Cardiac septum (tissue), 1 donor: ENCODE measurements around the gene SRL. TPM values are rescaled to one million over a fixed set of nuclear protein-coding genes. Genes with fewer than 3 reads are reported as not detected.

Source experiments
- DNase-seq: peaks from one replicate; pipeline ENCODE4 v3.0.0-alpha.2; 2020; ENCODE audit warnings: low spot score
- intact Hi-C: fragments of 100-400 bp; cut with DNase I; formaldehyde crosslinking; loops from one replicate; pipeline ENCODE4 v1.14.0; 2022
- long read RNA-seq: library from polyadenylated mRNA; unstranded; transcript quantifications from one replicate; pipeline ENCODE4 v2.0.0, GENCODE V29; 2021
- total RNA-seq: library from RNA; stranded (reverse); fragmentation: NEBNext Ultra II Directional; extraction: Animal tissue kit (Norgen Biotek cat#: 25700); gene quantifications from one replicate; pipeline ENCODE4 v1.2.1, GENCODE V29; 2021
- donor health status: DM: no; HTN: no; CAD: no.

SRL gene
- 400 TPM for total RNA-seq
- long read RNA-seq, full-length matches to known transcripts = 605 of 965 reads
- long read RNA-seq, partial matches to known transcripts = 34 of 965 reads
- long read RNA-seq, other reads (novel, unspliced or antisense) = 326 of 965 reads

DNA sequence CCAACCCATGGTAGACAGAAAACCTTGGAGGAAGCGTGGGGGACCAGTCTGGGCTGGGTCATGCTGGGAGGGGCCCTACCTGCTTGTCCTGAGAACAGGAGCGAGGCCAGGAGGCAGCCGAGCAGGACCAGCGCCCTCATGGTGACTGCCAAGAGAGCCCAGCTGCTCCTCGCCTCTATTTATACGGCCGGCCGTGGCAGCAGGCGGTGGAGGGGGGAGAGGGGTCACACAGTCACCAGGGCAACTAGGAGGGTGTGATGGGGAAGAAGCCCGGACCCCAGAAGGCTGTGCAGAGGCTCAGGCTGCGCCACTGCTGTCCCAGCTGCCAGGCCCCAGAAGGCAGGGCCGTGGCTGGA is at the start of gene SRL:
Gene SRL (minus strand): TSS at position 153 of the 356 bp plus-strand sequence. CDS start 13 bp downstream, at position 140.
- DNase-seq = no peak
- intact Hi-C loops = loop anchor here (5.0 kb wide), 1 partner anchor 35 kb away; no protein-coding TSS in a partner anchor

DNA sequence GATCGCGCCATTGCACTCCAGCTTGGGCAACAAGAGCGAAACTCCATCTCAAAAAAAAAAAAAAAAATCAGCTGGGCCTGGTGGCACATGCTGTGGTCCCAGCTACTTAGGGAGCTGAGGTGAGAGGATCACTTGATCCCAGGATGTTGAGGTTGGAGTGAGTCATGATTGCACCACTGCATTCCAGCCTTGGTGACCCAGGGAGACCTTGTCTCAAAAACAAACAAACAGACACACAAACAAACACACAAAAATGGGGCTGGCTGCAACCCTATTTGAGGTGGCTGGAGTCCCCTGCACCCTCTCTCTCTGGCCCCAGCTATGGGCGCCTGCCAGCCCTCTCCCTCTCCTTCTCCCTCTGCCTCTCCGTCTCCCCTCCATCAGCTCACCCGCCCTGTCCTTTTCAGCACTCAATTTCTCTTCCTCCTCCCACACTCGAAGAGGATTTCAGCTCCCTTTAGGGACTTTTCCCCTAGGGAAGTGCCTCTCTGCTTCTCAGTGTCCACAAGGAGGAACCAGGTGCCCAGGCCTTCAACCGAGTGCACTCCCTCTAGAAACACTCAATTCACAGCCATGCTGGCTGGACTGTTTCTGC is 48.5 kb upstream of the SRL start:
- intact Hi-C loops = no loop called here
- no peak for DNase-seq

DNA sequence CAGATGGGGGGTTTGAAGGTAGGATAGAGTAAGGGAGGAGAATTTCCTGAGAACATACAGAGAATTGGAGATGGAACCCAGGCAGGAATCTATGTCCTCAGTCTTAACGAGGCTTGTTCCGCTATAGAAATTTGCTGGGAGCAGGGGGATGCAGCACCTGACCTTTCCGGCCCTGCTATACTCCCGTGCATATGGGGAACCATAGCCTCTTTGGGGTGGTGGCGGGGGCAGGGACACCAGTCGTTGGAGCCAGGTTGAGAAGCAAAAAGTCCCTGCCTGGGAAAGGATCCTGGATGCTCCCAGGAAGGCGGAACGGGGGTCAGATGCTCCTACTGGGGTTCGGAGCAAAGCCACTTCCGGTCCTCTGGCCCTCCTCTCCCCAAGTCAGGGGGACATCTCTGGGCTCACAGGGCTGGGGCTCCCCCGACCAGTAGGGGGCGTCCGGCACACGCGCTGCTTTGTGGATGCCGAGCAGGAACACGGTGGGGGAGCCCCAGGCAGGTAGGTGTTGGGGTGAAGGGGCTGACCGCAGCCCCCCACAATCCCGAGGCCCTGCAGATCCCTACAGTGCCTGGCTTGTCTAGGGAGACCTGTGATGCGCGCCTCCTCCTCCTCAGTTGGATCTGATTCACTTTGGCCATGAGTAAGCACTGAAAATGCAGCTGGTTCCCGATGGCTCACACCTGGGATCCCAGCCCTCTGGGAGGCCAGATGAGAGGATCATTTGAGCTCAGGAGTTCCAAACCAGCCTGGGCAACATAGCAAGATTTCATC is 46.5 kb upstream of the SRL start:
- intact Hi-C loops = loop anchor here (1.0 to 2.0 kb wide), 2 partner anchors 42 to 114 kb away; no protein-coding TSS in a partner anchor
- DNase-seq = peak; percentile 89

DNA sequence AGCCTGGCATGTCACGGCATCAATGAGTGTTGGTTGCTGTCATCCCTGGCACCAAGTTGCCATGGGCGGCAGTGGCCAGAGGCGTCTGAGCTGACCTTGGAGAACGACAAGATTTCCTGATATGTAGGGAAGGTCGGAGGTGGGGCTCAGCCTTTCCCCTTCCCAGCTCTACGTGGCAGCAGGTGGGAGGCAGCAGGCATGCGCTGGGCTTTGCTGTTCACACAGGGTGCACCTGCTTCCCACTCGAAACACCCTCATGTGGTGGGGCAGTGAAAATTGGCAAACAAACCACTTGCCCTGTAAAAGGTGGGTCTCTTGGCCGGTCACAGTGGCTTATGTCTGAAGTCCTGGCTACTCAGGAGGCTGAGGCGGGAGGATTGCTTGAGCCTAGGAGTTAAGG is 43.3 kb upstream of the SRL start:
- no peak for DNase-seq
- intact Hi-C loops = no loop called here

GRCh38 chr16:4283939-4284338 is 42.1 kb upstream of the SRL start:
- no peak for DNase-seq
- intact Hi-C loops = no loop called here

- intact Hi-C loops = no loop called here
- no peak for DNase-seq
Observed at GRCh38 chr16:4283441-4283840, 41.6 kb upstream of the SRL start.

- DNase-seq = no peak
- intact Hi-C loops = no loop called here
Observed at GRCh38 chr16:4280625-4281024, 38.7 kb upstream of the SRL start.

DNA sequence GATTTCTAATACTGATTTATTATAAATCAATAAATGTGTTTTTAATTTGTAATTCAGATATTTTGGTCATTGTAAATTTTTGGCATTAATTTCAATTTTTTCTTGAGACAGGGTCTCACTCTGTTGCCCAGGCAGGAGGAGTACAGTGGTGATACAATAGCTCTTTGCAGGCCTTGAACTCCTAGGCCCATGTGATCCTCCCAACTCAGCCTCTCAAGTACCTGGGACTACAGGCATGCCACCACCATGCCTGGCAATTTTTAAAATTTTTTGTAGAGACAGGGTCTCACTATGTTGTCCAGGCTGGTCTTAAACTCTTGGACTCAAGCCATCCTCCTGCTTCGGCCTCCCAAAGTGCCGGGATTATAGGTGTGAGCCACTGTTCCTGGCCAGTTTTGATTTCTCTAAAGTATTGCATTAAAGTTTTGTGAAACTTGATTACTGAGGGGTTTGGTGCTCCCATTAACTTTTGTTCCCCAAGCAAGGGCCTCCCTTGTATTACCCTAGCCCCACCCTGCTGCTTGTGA is 36.2 kb upstream of the SRL start:
- intact Hi-C loops = no loop called here
- DNase-seq = no peak

DNA sequence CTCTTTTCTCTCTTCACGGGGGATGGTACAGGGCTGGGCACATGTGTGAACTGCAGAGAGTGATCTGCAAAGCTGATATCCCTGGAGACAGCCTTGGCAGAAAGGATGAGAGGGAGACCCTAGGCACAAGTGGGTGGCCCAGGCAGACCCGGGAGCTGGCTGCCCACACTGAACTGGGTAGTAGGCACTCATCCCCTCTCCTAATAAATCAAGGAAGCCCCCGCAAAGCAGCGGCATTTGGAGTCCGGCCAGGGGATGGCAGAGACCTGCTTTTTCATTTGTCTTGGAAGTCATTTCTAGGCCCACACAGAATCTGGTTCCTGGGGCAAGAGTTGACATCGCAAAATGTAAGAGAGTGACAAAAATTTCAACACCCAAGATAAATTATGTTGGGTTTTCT is 34.0 kb upstream of the SRL start:
- intact Hi-C loops = no loop called here
- DNase-seq = no peak

DNA sequence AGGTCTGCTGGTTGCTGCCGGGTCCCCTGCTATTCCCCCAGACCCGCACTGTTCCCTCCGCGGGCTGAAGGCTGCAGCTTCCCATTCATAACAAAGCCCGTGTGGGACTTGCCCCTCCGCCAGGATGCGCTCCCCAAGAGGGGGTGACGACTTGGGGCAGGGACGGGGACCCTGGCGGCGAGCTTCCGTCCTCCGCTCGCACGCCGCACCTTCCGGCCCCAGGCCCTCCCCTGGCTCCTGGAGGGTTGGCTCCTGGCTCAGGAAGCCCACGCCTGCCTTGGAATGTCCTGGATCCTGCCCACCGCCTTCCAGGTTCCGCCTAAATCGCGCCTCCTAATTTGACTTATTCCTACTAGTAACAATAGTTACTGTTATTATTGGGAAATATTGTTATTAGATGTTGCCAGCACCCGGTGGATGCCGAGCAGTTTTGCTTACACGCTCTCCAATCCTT is 32.0 kb upstream of the SRL start:
- intact Hi-C loops = loop anchor here (5.0 kb wide), 1 partner anchor 53 kb away; no protein-coding TSS in a partner anchor

GRCh38 chr16:4272114-4272956 is 30.5 kb upstream of the SRL start:
- intact Hi-C loops = loop anchor here (5.0 kb wide), 1 partner anchor 55 kb away; no protein-coding TSS in a partner anchor
- DNase-seq = peak; percentile 86

More for the DNA sequence above, 32.0 kb upstream of the SRL start:
- peak; percentile 80 for DNase-seq

DNA sequence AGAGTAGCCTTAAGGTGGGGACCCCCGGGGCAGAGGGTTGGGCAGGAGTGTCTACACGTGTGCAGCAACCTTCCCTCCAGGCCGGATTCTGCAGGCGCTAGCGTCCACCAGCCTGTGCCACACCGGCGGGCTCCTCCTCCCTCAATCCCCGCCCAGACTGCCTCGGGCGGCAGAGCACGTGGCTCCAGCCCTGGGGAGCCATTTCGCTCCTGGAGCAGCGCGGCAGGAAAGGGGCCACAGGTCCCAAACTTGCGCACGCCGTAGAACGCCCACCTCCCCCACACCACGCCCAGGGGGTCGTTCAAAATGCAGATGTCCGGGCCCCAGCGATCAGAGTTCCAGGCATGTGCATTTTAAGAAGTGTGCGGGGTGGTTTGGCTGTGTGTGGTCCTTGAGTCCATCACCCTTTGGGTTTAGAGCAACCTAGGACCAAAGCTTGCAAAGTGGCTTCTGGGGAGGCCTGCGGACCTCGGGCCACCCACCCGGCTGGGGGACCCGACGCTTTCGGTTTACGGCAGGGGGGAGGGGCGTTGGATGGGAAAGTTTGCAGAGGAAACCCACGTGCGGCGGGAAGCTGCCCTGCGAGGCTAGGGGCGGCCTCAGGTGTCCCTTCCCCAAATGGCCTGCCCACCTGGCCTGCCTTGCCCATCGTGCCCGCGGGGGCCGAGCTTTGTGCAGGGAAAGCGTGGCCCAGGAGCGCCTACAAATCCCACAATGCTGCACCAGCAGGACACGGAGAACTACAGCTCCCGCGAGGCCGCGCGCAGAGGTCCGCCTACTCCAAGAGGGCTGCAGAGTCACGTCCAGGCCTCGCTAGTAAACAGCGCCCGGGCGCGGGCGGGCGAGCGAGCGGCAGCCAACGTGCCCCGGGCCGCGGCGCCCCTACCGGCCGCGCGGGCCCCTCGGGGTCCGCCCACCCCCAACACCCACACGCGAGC is 29.6 kb upstream of the SRL start:
- DNase-seq = peak; percentile 97
- intact Hi-C loops = loop anchor here (5.0 kb wide), 1 partner anchor 56 kb away; no protein-coding TSS in a partner anchor

DNA sequence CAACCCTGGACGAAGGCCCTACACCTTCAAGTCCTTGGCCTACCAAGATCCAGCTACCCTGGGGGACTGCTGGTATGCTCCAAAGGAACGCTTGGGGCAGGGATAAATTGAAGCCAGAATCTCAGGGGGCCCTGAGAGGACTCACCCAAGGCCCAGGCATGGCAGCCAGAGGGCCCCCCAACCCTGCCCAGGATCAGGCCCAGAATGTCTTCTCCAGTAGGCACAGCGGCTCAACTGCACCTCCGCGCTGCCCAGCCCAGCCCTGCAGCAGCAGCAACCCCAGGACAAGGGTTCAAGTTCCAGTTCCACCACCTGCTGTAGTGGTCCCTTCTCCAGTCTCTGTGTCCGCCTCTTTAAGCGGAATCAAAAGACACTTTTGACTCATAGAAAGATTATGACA is 28.7 kb upstream of the SRL start:
- intact Hi-C loops = loop anchor here (5.0 kb wide), 1 partner anchor 57 kb away; no protein-coding TSS in a partner anchor
- DNase-seq = no peak

DNA sequence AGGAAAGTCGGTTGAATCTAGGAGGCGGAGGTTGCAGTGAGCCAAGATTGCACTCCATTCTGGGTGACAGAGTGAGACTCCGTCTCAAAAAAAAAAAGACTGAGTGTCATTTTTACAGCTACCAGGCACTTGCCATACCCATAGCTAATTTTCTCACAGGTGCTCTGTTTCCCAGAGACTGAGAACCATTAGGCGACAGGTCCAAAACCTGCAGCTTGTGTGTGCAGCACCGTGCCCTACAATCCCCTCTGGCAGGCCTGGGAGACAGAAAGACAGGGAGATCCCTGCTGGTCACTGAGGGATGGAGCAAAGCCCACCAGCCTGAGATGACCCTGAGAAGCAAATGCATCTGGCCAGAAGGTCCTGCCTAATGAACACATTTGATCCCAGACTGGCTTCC is 28.2 kb upstream of the SRL start:
- intact Hi-C loops = loop anchor here (5.0 kb wide), 1 partner anchor 57 kb away; no protein-coding TSS in a partner anchor
- no peak for DNase-seq

DNA sequence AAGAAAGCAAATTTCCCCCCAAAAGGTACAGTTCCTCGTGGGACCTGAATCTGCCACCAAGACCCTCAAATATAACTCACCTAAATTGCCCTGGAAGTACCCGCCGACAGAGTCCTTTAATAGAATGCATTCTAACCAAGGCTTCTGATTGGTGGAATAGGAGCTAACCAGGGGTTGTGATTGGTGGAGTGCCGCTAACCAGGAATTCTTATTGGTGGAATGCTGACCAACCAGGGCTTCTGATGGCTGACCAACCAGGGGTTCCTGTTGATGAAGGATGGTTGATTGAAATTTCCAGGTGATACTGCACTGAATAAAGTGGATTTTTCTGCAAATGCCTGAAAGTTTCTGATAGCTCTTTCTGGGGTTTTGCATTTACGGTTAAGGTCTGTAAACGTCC is 24.5 kb upstream of the SRL start:
- no peak for DNase-seq
- intact Hi-C loops = no loop called here

DNA sequence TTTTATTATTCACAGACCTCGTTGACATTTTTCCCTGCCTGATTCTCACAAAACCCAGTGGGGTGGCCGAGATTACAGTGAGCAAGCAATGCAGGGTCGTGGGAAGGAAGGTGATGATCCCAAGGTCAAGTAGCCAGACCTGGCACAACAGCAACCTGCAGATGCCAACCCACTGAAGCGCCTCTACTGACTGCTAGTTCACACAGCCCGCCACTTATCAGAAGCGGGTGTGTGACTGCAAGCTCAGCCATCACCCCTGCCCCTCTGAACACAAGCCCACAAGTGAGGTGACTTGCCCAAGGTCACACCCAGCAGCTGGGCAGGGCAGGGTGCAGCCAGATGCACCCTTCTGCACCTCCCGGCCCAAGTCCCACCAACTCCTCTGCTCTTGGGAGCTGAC is 23.8 kb upstream of the SRL start:
- no peak for DNase-seq
- intact Hi-C loops = no loop called here

GRCh38 chr16:4264546-4264945 is 22.7 kb upstream of the SRL start:
- DNase-seq = no peak
- intact Hi-C loops = no loop called here
